HepG2 (cell line): ENCODE results near the gene GPR22.

Experiments used
- BRCA1 ChIP-seq: sonication (generic); formaldehyde crosslinking; IDR thresholded peaks from 2 replicates; pipeline ENCODE4 v1.4.0; 2020; ENCODE audit warnings: missing genetic modification reagents
- GLI4 ChIP-seq: sonication (generic); formaldehyde crosslinking; IDR thresholded peaks from 2 replicates; pipeline ENCODE4 v1.5.1; 2020; ENCODE audit warnings: missing genetic modification reagents, mild to moderate bottlenecking, moderate library complexity, borderline replicate concordance
- HNF4A ChIP-seq: sonication (generic); formaldehyde crosslinking; IDR thresholded peaks from 2 replicates; pipeline ENCODE4 v1.4.0; 2020; ENCODE audit warnings: missing genetic modification reagents
- JUN ChIP-seq: sonication (generic); formaldehyde crosslinking; IDR thresholded peaks from 2 replicates; pipeline ENCODE4 v1.4.0; 2020; ENCODE audit warnings: mild to moderate bottlenecking, missing genetic modification reagents
- MED13 ChIP-seq: sonication (generic); formaldehyde crosslinking; IDR thresholded peaks from 2 replicates; pipeline ENCODE4 v1.5.0; 2020; ENCODE audit warnings: missing genetic modification reagents
- NR1H2 ChIP-seq: sonication (generic); formaldehyde crosslinking; IDR thresholded peaks from 2 replicates; pipeline ENCODE4 v1.8.1; 2022; ENCODE audit warnings: low read depth, missing genetic modification reagents, borderline replicate concordance
- RAD51 ChIP-seq: fragments of 450-650 bp; IDR thresholded peaks from 2 replicates; pipeline ENCODE4 v1.6.1; 2016; ENCODE audit warnings: borderline replicate concordance
- SRY ChIP-seq: sonication (generic); formaldehyde crosslinking; IDR thresholded peaks from 2 replicates; pipeline ENCODE4 v1.8.0; 2022; ENCODE audit warnings: mild to moderate bottlenecking, missing genetic modification reagents
- TAF1 ChIP-seq: sonication (generic); formaldehyde crosslinking; IDR thresholded peaks from 2 replicates; pipeline ENCODE4 v1.4.0; 2020; ENCODE audit warnings: missing genetic modification reagents
- TBX2 ChIP-seq: sonication (generic); formaldehyde crosslinking; IDR thresholded peaks from 2 replicates; pipeline ENCODE4 v1.5.0; 2020; ENCODE audit warnings: missing genetic modification reagents, mild to moderate bottlenecking, borderline replicate concordance
- ZNF777 ChIP-seq: sonication (generic); formaldehyde crosslinking; IDR thresholded peaks from 2 replicates; pipeline ENCODE4 v1.4.0; 2020; ENCODE audit warnings: missing genetic modification reagents
- TF ChIP-seq, protein P1 (sequence below): sonication (generic); formaldehyde crosslinking; IDR thresholded peaks from 2 replicates; pipeline ENCODE4 v1.5.0; 2020; ENCODE audit warnings: mild to moderate bottlenecking, missing genetic modification reagents, moderate library complexity
- TF ChIP-seq, protein P2 (sequence below), 2 experiments: sonication (generic) in 1 of 2; formaldehyde crosslinking in 1 of 2; IDR thresholded peaks; 2 replicates each; pipeline versions ENCODE4 v1.5.1 to v1.6.1; 2011 to 2020; ENCODE audit warnings: borderline replicate concordance in 1 of 2, low read depth in 1 of 2, low read length in 1 of 2, mild to moderate bottlenecking in 1 of 2, missing genetic modification reagents in 1 of 2, moderate library complexity in 1 of 2
- TF ChIP-seq, protein P3 (sequence below): sonication (generic); formaldehyde crosslinking; IDR thresholded peaks from 2 replicates; pipeline ENCODE4 v1.5.0; 2020; ENCODE audit warnings: missing genetic modification reagents

DNA sequence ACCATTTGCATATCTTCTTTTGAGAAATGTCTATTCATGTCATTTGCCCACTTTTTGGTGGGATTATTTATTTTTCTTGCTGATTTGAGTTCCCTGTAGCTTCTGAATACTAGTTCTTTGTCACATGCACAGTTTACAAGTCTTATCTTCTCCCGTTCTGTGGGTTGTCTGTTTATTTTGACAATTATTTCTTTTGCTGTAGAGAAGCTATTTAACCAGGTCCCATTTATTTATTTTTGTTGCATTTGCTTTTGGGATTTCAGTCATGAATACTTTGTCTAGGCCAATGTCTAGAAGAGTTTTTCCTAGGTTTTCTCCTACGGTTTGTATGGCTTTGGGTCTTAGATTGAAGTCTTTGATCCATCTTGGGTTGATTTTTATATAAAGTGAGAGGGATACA is 32.9 kb downstream of the GPR22 start:
- TF ChIP-seq TBX2 (CRISPR knock-in tag) (no peak), TAF1 (CRISPR knock-in tag) (no peak), BRCA1 (CRISPR knock-in tag) (no peak), MED13 (CRISPR knock-in tag) (no peak), GLI4 (CRISPR knock-in tag) (no peak), SRY (CRISPR knock-in tag) (no peak), JUN (CRISPR knock-in tag) (no peak), HNF4A (CRISPR knock-in tag) (no peak), ZNF777 (CRISPR knock-in tag) (no peak), NR1H2 (CRISPR knock-in tag) (no peak), RAD51 (no peak)
- TF ChIP-seq, protein P1, sequence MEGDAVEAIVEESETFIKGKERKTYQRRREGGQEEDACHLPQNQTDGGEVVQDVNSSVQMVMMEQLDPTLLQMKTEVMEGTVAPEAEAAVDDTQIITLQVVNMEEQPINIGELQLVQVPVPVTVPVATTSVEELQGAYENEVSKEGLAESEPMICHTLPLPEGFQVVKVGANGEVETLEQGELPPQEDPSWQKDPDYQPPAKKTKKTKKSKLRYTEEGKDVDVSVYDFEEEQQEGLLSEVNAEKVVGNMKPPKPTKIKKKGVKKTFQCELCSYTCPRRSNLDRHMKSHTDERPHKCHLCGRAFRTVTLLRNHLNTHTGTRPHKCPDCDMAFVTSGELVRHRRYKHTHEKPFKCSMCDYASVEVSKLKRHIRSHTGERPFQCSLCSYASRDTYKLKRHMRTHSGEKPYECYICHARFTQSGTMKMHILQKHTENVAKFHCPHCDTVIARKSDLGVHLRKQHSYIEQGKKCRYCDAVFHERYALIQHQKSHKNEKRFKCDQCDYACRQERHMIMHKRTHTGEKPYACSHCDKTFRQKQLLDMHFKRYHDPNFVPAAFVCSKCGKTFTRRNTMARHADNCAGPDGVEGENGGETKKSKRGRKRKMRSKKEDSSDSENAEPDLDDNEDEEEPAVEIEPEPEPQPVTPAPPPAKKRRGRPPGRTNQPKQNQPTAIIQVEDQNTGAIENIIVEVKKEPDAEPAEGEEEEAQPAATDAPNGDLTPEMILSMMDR (CRISPR knock-in tag), result no peak
- TF ChIP-seq, protein P2, sequence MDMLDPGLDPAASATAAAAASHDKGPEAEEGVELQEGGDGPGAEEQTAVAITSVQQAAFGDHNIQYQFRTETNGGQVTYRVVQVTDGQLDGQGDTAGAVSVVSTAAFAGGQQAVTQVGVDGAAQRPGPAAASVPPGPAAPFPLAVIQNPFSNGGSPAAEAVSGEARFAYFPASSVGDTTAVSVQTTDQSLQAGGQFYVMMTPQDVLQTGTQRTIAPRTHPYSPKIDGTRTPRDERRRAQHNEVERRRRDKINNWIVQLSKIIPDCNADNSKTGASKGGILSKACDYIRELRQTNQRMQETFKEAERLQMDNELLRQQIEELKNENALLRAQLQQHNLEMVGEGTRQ (IDR thresholded peaks at IDR 0.05; ENCODE audit: low read depth, low read length), result no peak
- TF ChIP-seq, protein P2 (CRISPR knock-in tag; IDR thresholded peaks at IDR 0.05; ENCODE audit: borderline replicate concordance), result no peak
- TF ChIP-seq, protein P3, sequence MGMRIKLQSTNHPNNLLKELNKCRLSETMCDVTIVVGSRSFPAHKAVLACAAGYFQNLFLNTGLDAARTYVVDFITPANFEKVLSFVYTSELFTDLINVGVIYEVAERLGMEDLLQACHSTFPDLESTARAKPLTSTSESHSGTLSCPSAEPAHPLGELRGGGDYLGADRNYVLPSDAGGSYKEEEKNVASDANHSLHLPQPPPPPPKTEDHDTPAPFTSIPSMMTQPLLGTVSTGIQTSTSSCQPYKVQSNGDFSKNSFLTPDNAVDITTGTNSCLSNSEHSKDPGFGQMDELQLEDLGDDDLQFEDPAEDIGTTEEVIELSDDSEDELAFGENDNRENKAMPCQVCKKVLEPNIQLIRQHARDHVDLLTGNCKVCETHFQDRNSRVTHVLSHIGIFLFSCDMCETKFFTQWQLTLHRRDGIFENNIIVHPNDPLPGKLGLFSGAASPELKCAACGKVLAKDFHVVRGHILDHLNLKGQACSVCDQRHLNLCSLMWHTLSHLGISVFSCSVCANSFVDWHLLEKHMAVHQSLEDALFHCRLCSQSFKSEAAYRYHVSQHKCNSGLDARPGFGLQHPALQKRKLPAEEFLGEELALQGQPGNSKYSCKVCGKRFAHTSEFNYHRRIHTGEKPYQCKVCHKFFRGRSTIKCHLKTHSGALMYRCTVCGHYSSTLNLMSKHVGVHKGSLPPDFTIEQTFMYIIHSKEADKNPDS (CRISPR knock-in tag), result no peak
